GM18909 (cell line): Measurements from ENCODE around the gene SMAP1.

Source experiments
- ATAC-seq: cut with Tn5 transposase; IDR thresholded peaks from one replicate; pipeline ENCODE4 v1.9.1; 2021; ENCODE audit warnings: mild to moderate bottlenecking; ENCODE audit not compliant: unreplicated experiment, poor library complexity

Gene SMAP1

GRCh38 chr6:70676821-70677220, 9.1 kb downstream of the SMAP1 start:
- ATAC-seq = no peak

- no peak for ATAC-seq
Measured at GRCh38 chr6:70680396-70680795, 12.7 kb downstream of the SMAP1 start.

GRCh38 chr6:70684794-70685493, 17.3 kb downstream of the SMAP1 start:
- ATAC-seq = no peak

- no peak for ATAC-seq
Measured at GRCh38 chr6:70685494-70686180, 18.0 kb downstream of the SMAP1 start.

- peak; percentile 55 for ATAC-seq
Measured at GRCh38 chr6:70686548-70687133, 19.0 kb downstream of the SMAP1 start.

- ATAC-seq = no peak
Measured at GRCh38 chr6:70693887-70694286, 26.2 kb downstream of the SMAP1 start.

GRCh38 chr6:70694371-70694770, 26.7 kb downstream of the SMAP1 start:
- no peak for ATAC-seq

- no peak for ATAC-seq
Measured at GRCh38 chr6:70700922-70701876, 33.5 kb downstream of the SMAP1 start.

GRCh38 chr6:70705772-70706171, 38.1 kb downstream of the SMAP1 start:
- ATAC-seq = no peak

GRCh38 chr6:70706491-70707123, 38.9 kb downstream of the SMAP1 start:
- ATAC-seq = no peak

- no peak for ATAC-seq
Measured at GRCh38 chr6:70707893-70708292, 40.2 kb downstream of the SMAP1 start.

- no peak for ATAC-seq
Measured at GRCh38 chr6:70708448-70708847, 40.8 kb downstream of the SMAP1 start.

GRCh38 chr6:70709826-70710225, 42.1 kb downstream of the SMAP1 start:
- ATAC-seq = no peak

- no peak for ATAC-seq
Measured at GRCh38 chr6:70714716-70715257, 47.1 kb downstream of the SMAP1 start.

GRCh38 chr6:70717038-70717801, 49.5 kb downstream of the SMAP1 start:
- ATAC-seq = no peak

- no peak for ATAC-seq
Measured at GRCh38 chr6:70724524-70724923, 56.8 kb downstream of the SMAP1 start.

GRCh38 chr6:70725817-70726415, 58.2 kb downstream of the SMAP1 start:
- no peak for ATAC-seq

GRCh38 chr6:70734381-70734780, 66.7 kb downstream of the SMAP1 start:
- ATAC-seq = no peak

- ATAC-seq = no peak
Measured at GRCh38 chr6:70734979-70735378, 67.3 kb downstream of the SMAP1 start.
